Erythroblast (primary cell): ENCODE results near the gene EXOC6.

Source experiments
- GATA1 ChIP-seq: IDR thresholded peaks from 2 replicates; pipeline ENCODE4 v1.6.1; 2011; ENCODE audit warnings: low read depth, mild to moderate bottlenecking, control low read depth, low read length, moderate library complexity
- POLR2A ChIP-seq: IDR thresholded peaks from 2 replicates; pipeline ENCODE4 v1.6.1; 2011; ENCODE audit warnings: mild to moderate bottlenecking, low read length

DNA sequence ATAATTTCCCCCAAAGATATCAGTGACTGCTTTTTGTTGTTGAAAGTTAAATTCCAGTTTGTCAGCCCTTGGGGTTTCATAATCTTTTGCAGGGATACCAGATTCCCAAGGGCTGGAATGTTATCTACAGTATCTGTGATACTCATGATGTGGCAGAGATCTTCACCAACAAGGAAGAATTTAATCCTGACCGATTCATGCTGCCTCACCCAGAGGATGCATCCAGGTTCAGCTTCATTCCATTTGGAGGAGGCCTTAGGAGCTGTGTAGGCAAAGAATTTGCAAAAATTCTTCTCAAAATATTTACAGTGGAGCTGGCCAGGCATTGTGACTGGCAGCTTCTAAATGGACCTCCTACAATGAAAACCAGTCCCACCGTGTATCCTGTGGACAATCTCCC is 228.6 kb downstream of the EXOC6 start:
- TF ChIP-seq POLR2A (no peak), GATA1 (no peak)
